Trophoblast cell (in vitro differentiated cells and primary cell): ENCODE data around the gene METTL22.

ENCODE experiments used
- DNase-seq, 2 donors: peaks; one replicate each; pipeline ENCODE4 v3.0.0-alpha.2; 2016
- H2AFZ ChIP-seq: 2 replicates; pipeline ENCODE4 v1.6.1; 2013; ENCODE audit warnings: low read length, moderate library complexity, mild to moderate bottlenecking; ENCODE audit not compliant: insufficient read depth, poor library complexity
- H2AK5ac ChIP-seq: 2 replicates; pipeline ENCODE4 v1.6.1; 2013; ENCODE audit warnings: mild to moderate bottlenecking, low read length
- H2BK120ac ChIP-seq: 2 replicates; pipeline ENCODE4 v1.6.1; 2013; ENCODE audit warnings: low read length, mild to moderate bottlenecking, moderate library complexity; ENCODE audit not compliant: insufficient read depth, poor library complexity
- H2BK12ac ChIP-seq: 2 replicates; pipeline ENCODE4 v1.6.1; 2013; ENCODE audit warnings: mild to moderate bottlenecking, low read length, moderate library complexity
- H2BK5ac ChIP-seq: 2 replicates; pipeline ENCODE4 v1.6.1; 2013; ENCODE audit warnings: low read length, low read depth, moderate library complexity, mild to moderate bottlenecking; ENCODE audit not compliant: poor library complexity
- H3K14ac ChIP-seq: 2 replicates; pipeline ENCODE4 v1.6.1; 2013; ENCODE audit warnings: mild to moderate bottlenecking, low read length
- H3K18ac ChIP-seq: 2 replicates; pipeline ENCODE4 v1.6.1; 2013; ENCODE audit warnings: mild to moderate bottlenecking, low read length
- H3K23ac ChIP-seq: 2 replicates; pipeline ENCODE4 v1.6.1; 2013; ENCODE audit warnings: low read length
- H3K27ac ChIP-seq: 2 replicates; pipeline ENCODE4 v1.5.1; 2013; ENCODE audit warnings: low read depth, mild to moderate bottlenecking, inconsistent platforms, low read length, moderate library complexity
- H3K27me3 ChIP-seq: 2 replicates; pipeline ENCODE4 v1.6.1; 2013; ENCODE audit warnings: inconsistent platforms, mild to moderate bottlenecking, low read length, moderate library complexity; ENCODE audit not compliant: insufficient read depth
- H3K36me3 ChIP-seq, 2 experiments: 1 replicate in 1 of 2; 2 replicates in 1 of 2; pipeline ENCODE4 v1.6.1; 2013; ENCODE audit warnings: low read length in 2 of 2, mild to moderate bottlenecking in 2 of 2, moderate library complexity in 1 of 2; ENCODE audit not compliant: insufficient read depth in 2 of 2, control insufficient read depth in 1 of 2
- H3K4ac ChIP-seq: 2 replicates; pipeline ENCODE4 v1.6.1; 2013; ENCODE audit warnings: low read depth, mild to moderate bottlenecking, low read length, moderate library complexity
- H3K4me1 ChIP-seq, 2 experiments: 1 replicate in 1 of 2; 2 replicates in 1 of 2; pipeline ENCODE4 v1.6.1; 2013; ENCODE audit warnings: low read length in 2 of 2, mild to moderate bottlenecking in 2 of 2, moderate library complexity in 1 of 2; ENCODE audit not compliant: insufficient read depth in 2 of 2, control insufficient read depth in 1 of 2
- H3K4me2 ChIP-seq: 2 replicates; pipeline ENCODE4 v1.6.1; 2013; ENCODE audit warnings: inconsistent platforms, mild to moderate bottlenecking, low read length, moderate library complexity
- H3K4me3 ChIP-seq: 2 replicates; pipeline ENCODE4 v1.5.1; 2013; ENCODE audit warnings: mild to moderate bottlenecking, low read depth, low read length, inconsistent platforms
- H3K79me1 ChIP-seq: one replicate; pipeline ENCODE4 v1.6.1; 2013; ENCODE audit warnings: low read length
- H3K79me2 ChIP-seq: 2 replicates; pipeline ENCODE4 v1.6.1; 2013; ENCODE audit warnings: low read length, mild to moderate bottlenecking; ENCODE audit not compliant: control insufficient read depth, insufficient read depth, poor library complexity
- H3K9ac ChIP-seq: 2 replicates; pipeline ENCODE4 v1.6.1; 2013; ENCODE audit warnings: mild to moderate bottlenecking, low read length
- H3K9me3 ChIP-seq: 2 replicates; pipeline ENCODE4 v1.6.1; 2013; ENCODE audit warnings: low read depth, mild to moderate bottlenecking, control low read depth, inconsistent platforms, low read length; ENCODE audit not compliant: insufficient read depth
- H4K12ac ChIP-seq: 2 replicates; pipeline ENCODE4 v1.6.1; 2013; ENCODE audit warnings: low read depth, mild to moderate bottlenecking, low read length, moderate library complexity
- H4K8ac ChIP-seq: 2 replicates; pipeline ENCODE4 v1.6.1; 2013; ENCODE audit warnings: low read depth, mild to moderate bottlenecking, low read length, moderate library complexity
- H4K91ac ChIP-seq: one replicate; pipeline ENCODE4 v1.6.1; 2013; ENCODE audit warnings: low read depth, mild to moderate bottlenecking, low read length, moderate library complexity
- WGBS: extraction: QIAGEN DNeasy Blood & Tissue Kit; methylation state at CpG from one replicate; pipeline ENCODE4 v1.1.7; 2013; ENCODE audit warnings: missing lambda C conversion rate; ENCODE audit not compliant: insufficient read length, insufficient coverage; ENCODE audit errors: extremely low coverage; 5-methylcytosine and 5-hydroxymethylcytosine counted together

Gene METTL22

DNA sequence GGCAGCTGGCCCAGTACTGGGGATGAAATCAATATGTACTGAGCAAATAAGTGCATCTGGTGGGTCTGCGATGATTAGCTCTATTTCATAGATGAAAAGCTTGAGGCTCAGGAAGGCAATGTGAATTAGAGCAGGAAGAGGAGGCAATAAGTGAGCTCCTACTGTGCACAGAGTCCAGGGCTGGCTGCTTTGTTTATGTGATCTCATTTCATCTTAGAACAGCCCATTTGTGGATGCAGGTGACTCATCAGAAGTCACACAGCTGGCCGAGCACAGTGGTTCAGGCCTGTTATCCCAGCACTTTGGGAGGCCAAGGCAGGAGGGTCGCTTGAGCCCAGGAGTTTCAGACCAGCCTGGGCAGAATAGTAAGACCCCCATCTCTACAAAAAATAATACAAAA, 38.3 kb upstream of the METTL22 start:
- peaks cover 6% of the 10 kb centered on the region for H3K27me3 ChIP-seq
- no peak overlapping the region for H2BK5ac ChIP-seq
- H3K14ac ChIP-seq = no peak overlapping the region
- no peak overlapping the region for H3K27ac ChIP-seq
- no peaks in the 10 kb centered on the region for H3K9me3 ChIP-seq
- no peak overlapping the region for H4K91ac ChIP-seq
- no peak overlapping the region for H3K4ac ChIP-seq
- no peak overlapping the region for H3K23ac ChIP-seq
- H2BK12ac ChIP-seq = no peak overlapping the region
- no peak overlapping the region for H4K8ac ChIP-seq
- H3K18ac ChIP-seq = no peak overlapping the region
- no peak overlapping the region for H2BK120ac ChIP-seq
- H2AFZ ChIP-seq = no peak overlapping the region
- H3K4me3 ChIP-seq = no peak overlapping the region
- H3K79me2 ChIP-seq = no peaks in the 10 kb centered on the region
- H3K79me1 ChIP-seq = no peaks in the 10 kb centered on the region
- no CpG with 5 or more reads among the region's 3 CpGs for WGBS
- no peaks in the 10 kb centered on the region for H3K4me1 ChIP-seq
- H3K9ac ChIP-seq = no peak overlapping the region
- no peak for DNase-seq
- H3K36me3 ChIP-seq = no peaks in the 10 kb centered on the region
- no peak overlapping the region for H3K4me2 ChIP-seq
- H2AK5ac ChIP-seq = no peak overlapping the region
- H4K12ac ChIP-seq = no peak overlapping the region

DNA sequence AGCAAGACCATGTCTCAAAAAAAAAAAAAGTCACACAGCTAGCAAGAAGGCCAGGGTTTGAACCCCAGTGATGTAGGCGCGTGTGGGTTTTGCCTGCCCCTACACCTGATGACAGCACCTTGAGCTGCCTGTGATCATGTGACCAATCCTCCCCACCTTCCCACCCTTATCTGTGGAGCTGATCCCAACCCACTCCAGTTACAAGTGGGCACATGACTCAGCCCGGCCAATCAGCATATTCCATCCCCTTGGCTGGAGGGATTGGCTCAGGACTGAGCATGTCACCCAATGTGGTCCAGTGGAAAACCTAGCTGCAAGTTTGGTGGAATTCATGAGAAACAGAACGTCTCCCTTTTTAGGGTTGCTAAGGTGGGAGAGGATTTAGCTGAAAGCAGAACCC, 37.8 kb upstream of the METTL22 start:
- no peak overlapping the region for H2BK12ac ChIP-seq
- no peaks in the 10 kb centered on the region for H3K36me3 ChIP-seq
- H3K79me2 ChIP-seq = no peaks in the 10 kb centered on the region
- no peak overlapping the region for H4K8ac ChIP-seq
- H3K18ac ChIP-seq = no peak overlapping the region
- no peaks in the 10 kb centered on the region for H3K9me3 ChIP-seq
- H3K27me3 ChIP-seq = peaks cover 11% of the 10 kb centered on the region
- H2AFZ ChIP-seq = no peak overlapping the region
- H3K9ac ChIP-seq = no peak overlapping the region
- H3K4me3 ChIP-seq = no peak overlapping the region
- no peak overlapping the region for H3K27ac ChIP-seq
- H4K12ac ChIP-seq = no peak overlapping the region
- no peak overlapping the region for H3K23ac ChIP-seq
- H4K91ac ChIP-seq = no peak overlapping the region
- no peak overlapping the region for H3K14ac ChIP-seq
- no peak for DNase-seq
- no peak overlapping the region for H2BK120ac ChIP-seq
- H3K79me1 ChIP-seq = no peaks in the 10 kb centered on the region
- no peak overlapping the region for H2AK5ac ChIP-seq
- no peak overlapping the region for H3K4ac ChIP-seq
- WGBS = no CpG with 5 or more reads among the region's 4 CpGs
- H3K4me1 ChIP-seq = peaks cover 0 to under 1% of the 10 kb centered on the region in 2 experiments
- no peak overlapping the region for H2BK5ac ChIP-seq
- no peak overlapping the region for H3K4me2 ChIP-seq

GRCh38 chr16:8585041-8585440, 36.5 kb upstream of the METTL22 start:
- Histone ChIP-seq H4K12ac (no peak overlapping the region), H3K14ac (no peak overlapping the region), H2BK5ac (no peak overlapping the region), H3K4me2 (no peak overlapping the region), H3K4ac (no peak overlapping the region), H2AK5ac (no peak overlapping the region), H3K4me1 (peaks cover 7 to 8% of the 10 kb centered on the region in 2 experiments), H3K9ac (no peak overlapping the region), H4K91ac (no peak overlapping the region), H3K23ac (no peak overlapping the region), H4K8ac (no peak overlapping the region), H3K79me2 (no peaks in the 10 kb centered on the region), H3K4me3 (no peak overlapping the region), H2BK12ac (no peak overlapping the region), H3K18ac (no peak overlapping the region), H3K9me3 (peaks cover 4% of the 10 kb centered on the region), H2BK120ac (no peak overlapping the region), H3K36me3 (no peaks in the 10 kb centered on the region), H3K79me1 (no peaks in the 10 kb centered on the region), H2AFZ (no peak overlapping the region), H3K27ac (no peak overlapping the region), H3K27me3 (peaks cover 24% of the 10 kb centered on the region)
- WGBS = no CpG with 5 or more reads among the region's 2 CpGs
- no peak for DNase-seq

- Histone ChIP-seq H3K4ac (no peak overlapping the region), H2AK5ac (no peak overlapping the region), H3K4me1 (peaks cover 7 to 8% of the 10 kb centered on the region in 2 experiments), H3K4me2 (no peak overlapping the region), H3K27me3 (peaks cover 32% of the 10 kb centered on the region), H3K18ac (no peak overlapping the region), H4K8ac (no peak overlapping the region), H3K9ac (no peak overlapping the region), H2AFZ (no peak overlapping the region), H3K36me3 (no peaks in the 10 kb centered on the region), H2BK5ac (no peak overlapping the region), H4K12ac (no peak overlapping the region), H2BK120ac (no peak overlapping the region), H3K79me2 (no peaks in the 10 kb centered on the region), H3K4me3 (no peak overlapping the region), H3K27ac (no peak overlapping the region), H2BK12ac (no peak overlapping the region), H3K14ac (no peak overlapping the region), H3K79me1 (no peaks in the 10 kb centered on the region), H3K23ac (no peak overlapping the region), H4K91ac (no peak overlapping the region), H3K9me3 (peaks cover 6% of the 10 kb centered on the region)
- DNase-seq = no peak
- no CpG with 5 or more reads among the region's 3 CpGs for WGBS
These were observed 35.6 kb upstream of the METTL22 start for GRCh38 chr16:8585857-8586256.
